Tibial nerve (tissue), 4 donors: Measurements from ENCODE around the gene RREB1.

Experiments used
- CTCF ChIP-seq, 5 experiments: fragments of 200-600 bp in 3 of 5; fragments of 450-650 bp in 2 of 5; sonication (generic) in 3 of 5; IDR thresholded peaks; one replicate each; pipeline ENCODE4 v1.5.1; 2016 to 2019; ENCODE audit warnings: antibody characterized with exemption in 5 of 5, mild to moderate bottlenecking in 3 of 5, moderate library complexity in 2 of 5
- EP300 ChIP-seq, 2 donors: sonication (generic); formaldehyde crosslinking; IDR thresholded peaks; one replicate each; pipeline ENCODE4 v1.6.1; 2017; ENCODE audit warnings: antibody characterized with exemption in 2 of 2, mild to moderate bottlenecking in 1 of 2
- POLR2A ChIP-seq, 2 donors: fragments of 450-650 bp; IDR thresholded peaks; one replicate each; pipeline ENCODE4 v1.6.1; 2017; ENCODE audit warnings: antibody characterized with exemption in 2 of 2, mild to moderate bottlenecking in 2 of 2, moderate library complexity in 2 of 2

DNA sequence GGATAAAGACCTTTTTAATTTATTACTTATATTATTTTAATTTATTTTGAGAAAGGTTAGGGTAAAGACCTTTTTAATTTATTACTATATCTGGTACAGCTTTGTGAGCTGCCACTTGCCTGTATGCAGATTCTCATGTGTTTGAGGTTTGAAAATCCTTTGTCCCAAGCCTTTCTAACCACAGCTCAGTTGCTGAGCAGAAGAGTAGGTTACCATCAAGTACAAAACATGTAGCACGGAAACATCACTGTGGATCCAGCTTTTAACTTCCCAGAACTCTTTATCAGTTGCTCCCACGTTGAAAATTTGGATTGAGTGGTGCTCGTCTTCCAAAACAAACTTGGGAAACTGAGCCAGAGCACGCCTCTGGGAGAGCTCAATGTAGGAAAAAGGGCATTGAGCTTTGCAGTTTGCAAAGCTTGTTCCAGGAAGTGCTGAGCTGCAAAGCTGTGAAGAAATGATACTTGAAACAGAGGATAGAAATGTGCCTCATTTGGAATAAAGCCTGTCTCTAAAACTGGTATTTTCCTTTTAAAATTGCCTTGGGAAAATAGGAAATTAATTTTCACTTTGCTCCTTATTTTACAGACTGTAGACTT is 89.0 kb downstream of the RREB1 start:
- TF ChIP-seq EP300 (IDR thresholded peaks at IDR 0.05) (no peak), CTCF (IDR thresholded peaks at IDR 0.05) (no peak), POLR2A (IDR thresholded peaks at IDR 0.05) (no peak)
